C4-2B (cell line): ENCODE results near the gene LEMD3.

ENCODE experiments used
- ZFX ChIP-seq: fragments of 450-650 bp; IDR thresholded peaks from 2 replicates; pipeline ENCODE4 v1.6.1; 2017
- TF ChIP-seq, protein P1 (sequence below): fragments of 450-650 bp; conservative IDR thresholded peaks from 2 replicates; pipeline ENCODE4 v1.5.1; 2017; ENCODE audit warnings: mild to moderate bottlenecking

DNA sequence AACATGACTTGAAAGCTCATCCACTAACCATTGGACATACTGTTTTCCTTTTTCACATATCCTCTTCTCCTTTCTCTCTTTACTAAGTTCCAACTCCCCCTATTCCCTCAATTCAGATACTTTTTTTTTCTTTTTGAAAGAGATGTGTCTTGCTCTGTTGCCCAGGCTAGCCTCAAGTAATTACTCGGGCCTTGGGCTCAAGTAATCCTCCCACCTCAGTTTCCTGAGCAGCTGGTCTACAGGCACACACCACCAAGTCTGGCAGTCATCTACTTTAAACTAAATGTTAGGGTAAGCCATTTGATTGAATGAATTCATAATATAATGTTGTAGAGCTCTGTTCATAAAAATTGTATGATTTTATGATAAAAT, 15.5 kb downstream of the LEMD3 start:
- TF ChIP-seq, protein P1, sequence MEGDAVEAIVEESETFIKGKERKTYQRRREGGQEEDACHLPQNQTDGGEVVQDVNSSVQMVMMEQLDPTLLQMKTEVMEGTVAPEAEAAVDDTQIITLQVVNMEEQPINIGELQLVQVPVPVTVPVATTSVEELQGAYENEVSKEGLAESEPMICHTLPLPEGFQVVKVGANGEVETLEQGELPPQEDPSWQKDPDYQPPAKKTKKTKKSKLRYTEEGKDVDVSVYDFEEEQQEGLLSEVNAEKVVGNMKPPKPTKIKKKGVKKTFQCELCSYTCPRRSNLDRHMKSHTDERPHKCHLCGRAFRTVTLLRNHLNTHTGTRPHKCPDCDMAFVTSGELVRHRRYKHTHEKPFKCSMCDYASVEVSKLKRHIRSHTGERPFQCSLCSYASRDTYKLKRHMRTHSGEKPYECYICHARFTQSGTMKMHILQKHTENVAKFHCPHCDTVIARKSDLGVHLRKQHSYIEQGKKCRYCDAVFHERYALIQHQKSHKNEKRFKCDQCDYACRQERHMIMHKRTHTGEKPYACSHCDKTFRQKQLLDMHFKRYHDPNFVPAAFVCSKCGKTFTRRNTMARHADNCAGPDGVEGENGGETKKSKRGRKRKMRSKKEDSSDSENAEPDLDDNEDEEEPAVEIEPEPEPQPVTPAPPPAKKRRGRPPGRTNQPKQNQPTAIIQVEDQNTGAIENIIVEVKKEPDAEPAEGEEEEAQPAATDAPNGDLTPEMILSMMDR: no peak
- no peak for TF ChIP-seq ZFX
